OCI-LY1 (cell line): Measurements from ENCODE around the gene MPHOSPH9.

Source experiments
- CTCF ChIP-seq: fragments of 200-600 bp; sonication (generic), shearing (Covaris generic); IDR thresholded peaks from 2 replicates; pipeline ENCODE4 v1.5.1; 2017; ENCODE audit warnings: mild to moderate bottlenecking, antibody characterized with exemption, low read length, moderate library complexity, mixed read lengths
- EZH2 ChIP-seq: fragments of 200-600 bp; sonication (generic), shearing (Covaris generic); IDR thresholded peaks from 2 replicates; pipeline ENCODE4 v1.8.0; 2017; ENCODE audit warnings: borderline replicate concordance, mixed run types, mild to moderate bottlenecking, antibody characterized with exemption, low read length, moderate library complexity, mixed read lengths

GRCh38 chr12:123140676-123141614 lies 92.0 kb downstream of the MPHOSPH9 start:
- TF ChIP-seq CTCF (no peak), EZH2 (no peak)
